ENCODE results near the gene ISG15.
"Not testable (repeated sequence)": the region's sequence is repeated elsewhere in the genome, so short reads cannot be mapped to it uniquely, and the experiment has no call there.

Gene ISG15

DNA sequence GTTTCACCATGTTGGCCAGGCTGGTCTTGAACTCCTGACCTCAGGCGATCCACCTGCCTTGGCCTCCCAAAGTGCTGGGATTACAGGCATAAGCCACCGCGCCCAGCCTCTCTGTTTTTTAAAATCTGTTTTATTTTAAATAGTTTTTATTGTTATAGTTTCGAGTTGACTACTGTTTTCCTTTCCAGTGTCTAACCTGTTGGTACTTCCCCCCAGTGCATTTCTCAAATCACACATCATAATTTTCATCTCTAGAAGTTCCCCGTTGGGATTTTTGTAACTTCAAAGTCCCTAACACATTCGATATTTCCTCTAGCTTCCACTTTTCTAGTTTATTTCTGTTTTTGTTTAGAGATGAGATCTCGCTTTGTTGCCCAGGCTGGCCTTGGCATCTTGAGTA lies 20.9 kb upstream of the ISG15 start:
- H3K27ac ChIP-seq, result no peak overlapping the region
- no peak for DNase-seq (ENCODE audit: low read depth, low spot score)

DNA sequence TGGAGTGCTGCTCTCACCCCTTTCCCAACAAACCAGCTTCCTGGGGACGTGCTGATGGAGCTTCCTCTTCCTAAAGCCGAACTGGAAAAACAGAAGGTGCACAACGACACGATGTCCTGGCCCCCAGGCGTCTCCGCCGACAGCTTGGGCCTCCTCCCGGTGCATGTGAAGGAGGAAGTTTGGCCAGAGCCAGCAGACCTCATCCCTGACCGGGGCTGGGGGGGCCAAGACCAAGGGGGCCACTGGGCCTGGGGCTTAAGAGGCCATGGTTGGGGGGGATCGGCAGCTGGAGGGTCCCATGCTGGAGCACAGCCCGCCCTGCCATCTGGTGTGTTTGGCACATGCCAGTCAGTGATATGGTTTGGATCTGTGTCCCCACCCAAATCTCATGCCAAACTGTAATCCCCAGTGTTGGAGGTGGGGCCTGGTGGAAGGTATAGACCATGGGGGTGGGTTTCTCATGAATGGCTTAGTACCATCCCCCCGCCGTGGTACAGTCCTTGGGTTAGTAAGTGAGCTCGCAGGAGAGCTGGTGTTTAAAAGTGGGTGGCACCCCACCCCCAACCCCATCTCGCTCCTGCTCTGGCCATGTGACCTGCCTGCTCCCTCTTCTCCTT lies 19.8 kb upstream of the ISG15 start:
- DNase-seq (ENCODE audit: low read depth, low spot score), result no peak
- H3K27ac ChIP-seq, result no peak overlapping the region

DNA sequence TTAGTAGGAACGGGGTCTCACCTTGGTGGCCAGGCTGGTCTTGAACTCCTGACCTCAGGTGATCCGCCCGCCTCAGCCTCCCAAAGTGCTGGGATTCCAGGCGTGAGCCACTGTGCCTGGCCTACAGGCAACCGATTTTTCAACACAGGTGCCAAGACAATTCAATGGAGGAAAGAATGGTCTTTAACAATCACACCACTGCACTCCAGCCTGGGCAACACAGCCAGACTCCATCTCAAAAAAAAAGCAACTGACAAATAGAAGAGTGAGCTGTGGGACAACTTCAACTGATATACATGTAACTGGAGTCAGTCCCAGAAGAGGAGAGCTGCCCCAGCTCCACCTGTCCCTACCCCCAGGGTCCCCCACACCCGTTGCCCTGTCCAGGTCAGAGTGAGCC lies 18.8 kb upstream of the ISG15 start:
- DNase-seq (ENCODE audit: low read depth, low spot score); H3K27ac ChIP-seq: not testable (repeated sequence)

DNA sequence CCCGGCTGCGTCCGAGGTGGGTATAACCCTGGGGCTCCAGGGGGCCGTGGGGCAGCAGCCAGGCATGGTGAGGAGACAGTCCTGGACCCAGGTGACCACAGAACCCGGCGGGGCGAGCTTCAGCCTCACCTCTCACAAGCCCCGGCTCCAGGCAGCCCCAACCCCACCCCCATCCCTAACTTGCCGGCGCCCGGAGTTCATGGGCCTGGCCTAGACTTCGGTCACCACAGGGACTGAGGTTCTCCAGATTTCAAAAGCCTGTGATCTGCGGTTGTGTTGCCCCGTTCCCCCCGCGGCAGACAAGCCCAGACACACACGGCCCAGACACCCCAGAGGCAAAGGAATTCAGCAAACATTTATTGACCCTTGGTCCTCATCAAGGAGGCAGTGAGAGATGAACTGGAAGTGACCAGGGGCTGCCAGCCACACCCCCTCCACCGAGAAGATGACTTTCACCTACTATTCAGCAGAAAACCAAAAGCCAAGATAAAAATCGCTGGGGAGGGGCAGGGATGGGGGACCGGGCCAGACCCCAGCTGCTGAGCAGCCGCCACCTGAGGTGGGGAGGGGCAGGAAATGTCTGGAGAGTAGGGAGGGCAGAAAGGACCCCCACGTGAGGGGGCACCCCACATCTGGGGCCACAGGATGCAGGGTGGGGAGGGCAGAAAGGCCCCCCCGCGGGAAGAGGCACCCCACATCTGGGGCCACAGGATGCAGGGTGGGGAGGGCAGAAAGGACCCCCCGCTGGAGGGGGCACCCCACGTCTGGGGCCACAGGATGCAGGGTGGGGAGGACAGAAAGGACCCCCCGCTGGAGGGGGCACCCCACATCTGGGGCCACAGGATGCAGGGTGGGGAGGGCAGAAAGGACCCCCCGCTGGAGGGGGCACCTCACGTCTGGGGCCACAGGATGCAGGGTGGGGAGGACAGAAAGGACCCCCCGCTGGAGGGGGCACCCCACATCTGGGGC lies 17.3 kb upstream of the ISG15 start:
- no peak for DNase-seq (ENCODE audit: low read depth, low spot score)
- H3K27ac ChIP-seq, result no peak overlapping the region

DNA sequence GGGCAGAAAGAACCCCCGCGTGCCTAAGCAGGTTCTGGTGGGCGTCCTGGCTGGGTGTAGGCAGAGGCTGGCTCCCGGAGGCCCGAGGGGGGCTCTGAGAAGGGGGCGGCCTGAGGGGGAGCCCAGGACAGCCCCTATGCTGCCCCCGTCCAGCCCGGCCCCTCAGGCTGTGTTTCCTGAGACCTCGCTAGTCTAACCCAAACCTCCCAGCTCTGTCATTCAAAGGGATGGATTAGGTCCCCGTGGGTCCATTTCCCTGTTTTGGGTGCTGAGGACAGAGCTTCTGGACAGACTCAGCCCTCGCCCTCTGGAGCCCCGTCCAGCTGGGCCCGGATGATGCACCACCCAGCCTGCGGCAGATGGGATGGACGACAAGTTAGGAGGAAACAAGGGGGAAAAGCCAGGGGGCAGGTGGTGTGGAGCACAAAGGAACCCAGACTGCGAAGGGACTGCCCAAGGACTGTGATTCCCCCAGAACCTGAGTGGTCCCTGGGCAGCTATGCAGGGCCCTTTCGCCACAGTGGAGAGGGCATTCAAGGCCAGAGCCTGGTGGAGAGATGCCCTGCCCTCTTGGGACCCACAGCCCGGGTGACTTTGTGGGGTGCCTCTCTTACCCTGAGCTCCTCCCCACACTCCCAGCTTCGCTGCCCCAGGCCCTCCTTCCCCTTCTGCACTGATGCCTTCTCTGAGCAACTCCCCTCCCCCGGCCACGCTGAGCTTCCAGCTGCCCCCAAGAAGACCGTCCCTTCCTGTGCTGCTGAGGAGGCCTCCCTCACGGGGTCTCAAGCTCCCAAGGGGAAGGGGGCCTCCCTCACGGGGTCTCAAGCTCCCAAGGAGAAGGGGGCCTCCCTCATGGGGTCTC lies 16.2 kb upstream of the ISG15 start:
- no peak for DNase-seq (ENCODE audit: low read depth, low spot score)
- no peak overlapping the region for H3K27ac ChIP-seq

DNA sequence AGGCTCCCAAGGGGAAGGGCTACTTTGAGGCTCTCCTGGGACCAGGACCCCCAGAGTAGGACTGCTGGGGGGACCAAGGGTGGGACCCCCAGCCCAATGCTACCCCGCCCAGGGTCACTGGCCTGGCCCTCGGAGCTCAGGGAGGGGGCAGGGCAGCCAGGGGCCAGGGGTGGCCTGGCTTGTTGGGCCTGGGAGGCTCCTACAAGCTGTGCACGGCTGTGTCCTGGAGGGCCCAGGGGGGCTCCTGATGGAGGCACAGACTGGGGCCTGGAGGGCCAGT lies 15.6 kb upstream of the ISG15 start:
- no peak for DNase-seq (ENCODE audit: low read depth, low spot score)
- H3K27ac ChIP-seq, result no peak overlapping the region

DNA sequence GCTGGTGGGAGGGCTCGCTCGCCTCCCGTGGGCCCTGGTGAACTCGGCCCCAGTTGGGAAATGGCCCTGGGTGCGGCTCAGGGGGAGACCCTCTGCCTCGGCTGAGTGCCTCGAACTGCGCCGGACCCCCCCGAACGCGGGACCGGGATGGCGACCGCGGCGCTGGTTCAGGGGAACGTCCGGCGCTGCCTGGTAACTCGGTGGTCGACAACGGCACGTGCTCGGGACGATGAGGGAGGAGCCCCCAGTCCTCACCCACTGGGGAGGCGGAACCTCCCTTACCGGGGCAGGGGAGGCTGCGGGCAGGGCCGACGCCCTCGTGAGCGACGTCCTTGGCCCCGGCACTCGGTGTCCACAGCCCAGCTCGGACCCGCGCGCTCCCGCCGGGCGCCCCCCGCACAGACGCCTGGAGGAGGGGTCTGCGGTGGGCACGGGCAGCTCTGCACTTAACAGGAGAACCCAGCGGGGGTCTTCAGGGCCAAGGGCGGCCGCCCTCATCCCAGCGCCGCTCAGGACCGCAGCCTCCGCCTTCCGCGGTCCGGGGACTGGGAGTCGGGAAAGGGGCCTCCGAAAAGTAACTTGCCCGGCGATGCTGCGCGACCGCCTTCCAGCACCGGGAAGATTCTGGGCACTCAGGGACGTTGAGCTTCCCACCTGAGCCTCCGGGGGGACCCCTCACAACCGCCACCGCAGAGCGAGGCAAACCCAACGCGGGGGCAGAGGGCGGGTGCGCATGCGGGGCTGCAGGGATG lies 15.1 kb upstream of the ISG15 start:
- DNase-seq (ENCODE audit: low read depth, low spot score), result no peak
- no peak overlapping the region for H3K27ac ChIP-seq

DNA sequence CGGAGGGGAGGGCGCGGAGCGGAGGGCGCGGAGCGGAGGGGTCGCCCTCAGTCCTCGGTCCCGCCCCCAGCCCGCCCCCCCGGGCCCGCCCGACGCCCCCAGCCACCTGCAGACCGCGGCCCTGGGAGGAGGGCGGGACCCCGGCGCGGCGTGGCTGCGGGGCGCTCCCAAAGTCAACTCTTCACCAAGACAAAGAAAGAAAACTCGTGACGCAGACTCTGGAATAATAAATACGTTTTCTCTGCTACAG lies 14.6 kb upstream of the ISG15 start:
- DNase-seq (ENCODE audit: low read depth, low spot score), result no peak
- no peak overlapping the region for H3K27ac ChIP-seq

DNA sequence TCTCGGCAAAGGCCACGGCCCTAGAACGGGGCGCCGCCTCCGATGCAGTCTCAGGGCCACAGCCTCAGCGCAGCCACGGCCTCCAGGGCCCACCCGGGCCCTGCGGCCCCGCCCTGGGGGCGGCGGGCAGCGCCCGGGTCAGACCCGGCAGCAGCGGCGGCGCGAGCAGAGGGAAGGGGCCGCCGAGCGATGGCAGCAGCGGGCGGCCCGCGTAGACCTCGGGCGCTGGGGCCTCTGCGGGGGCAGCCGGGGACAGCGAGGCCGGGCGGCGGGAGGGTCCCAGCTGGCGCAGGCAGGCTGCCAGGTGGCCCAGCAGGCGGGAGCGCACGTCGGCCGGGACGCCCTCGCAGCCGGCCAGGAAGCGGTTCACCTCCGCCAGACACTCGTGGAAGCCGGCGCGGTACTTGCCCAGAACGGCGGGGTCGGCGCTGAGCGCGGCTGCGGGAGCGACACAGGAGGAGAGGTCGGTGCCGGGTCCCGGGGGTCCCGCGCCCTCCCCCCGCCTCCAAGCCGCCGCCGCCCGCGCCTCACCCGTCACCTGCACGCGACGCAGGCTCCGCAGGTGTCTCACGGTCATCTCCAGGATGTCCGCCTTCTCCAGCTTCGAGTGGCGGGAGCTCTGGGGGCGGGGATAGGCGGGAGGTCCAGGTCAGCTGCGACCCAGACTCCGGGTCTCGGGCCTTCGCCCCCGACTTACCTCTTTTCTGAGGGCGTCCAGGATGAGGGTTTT lies 14.1 kb upstream of the ISG15 start:
- DNase-seq (ENCODE audit: low read depth, low spot score), result no peak
- H3K27ac ChIP-seq, result peak overlapping the region; percentile 79

DNA sequence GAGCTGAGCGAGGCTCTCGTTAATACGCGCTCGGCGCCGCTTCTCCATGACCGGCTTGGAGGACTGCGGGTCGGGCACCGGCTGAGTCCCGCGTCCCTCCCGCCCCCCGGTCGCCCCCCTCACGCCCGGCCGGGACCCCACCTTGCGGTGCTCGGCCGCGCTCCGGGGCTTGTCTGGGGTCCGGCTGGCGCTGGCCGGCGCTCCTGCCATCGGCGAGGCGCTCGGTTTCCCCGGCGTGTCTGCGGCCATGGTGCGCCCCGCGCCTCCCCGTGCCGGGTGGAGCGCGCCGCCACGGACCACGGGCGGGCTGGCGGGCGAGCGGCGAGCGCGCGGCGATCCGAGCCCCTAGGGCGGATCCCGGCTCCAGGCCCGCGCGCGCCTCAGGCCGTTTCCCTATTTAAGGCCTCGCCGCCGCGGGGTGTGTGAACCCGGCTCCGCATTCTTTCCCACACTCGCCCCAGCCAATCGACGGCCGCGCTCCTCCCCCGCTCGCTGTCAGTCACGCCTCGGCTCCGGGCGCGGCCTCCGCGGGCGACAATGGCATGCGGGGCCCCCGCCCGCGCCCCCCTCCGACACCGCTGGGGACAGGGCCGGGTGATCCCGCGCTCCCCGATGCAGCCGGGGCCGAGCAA lies 13.5 kb upstream of the ISG15 start, which contains the start of gene HES4:
Gene HES4 (minus strand): TSS at position 373 of the 632 bp plus-strand sequence. CDS start 124 bp downstream, at position 249.
- H3K27ac ChIP-seq, result peak within 1 kb of the TSS; percentile 79
- peak; percentile 64 for DNase-seq (ENCODE audit: low read depth, low spot score)

DNA sequence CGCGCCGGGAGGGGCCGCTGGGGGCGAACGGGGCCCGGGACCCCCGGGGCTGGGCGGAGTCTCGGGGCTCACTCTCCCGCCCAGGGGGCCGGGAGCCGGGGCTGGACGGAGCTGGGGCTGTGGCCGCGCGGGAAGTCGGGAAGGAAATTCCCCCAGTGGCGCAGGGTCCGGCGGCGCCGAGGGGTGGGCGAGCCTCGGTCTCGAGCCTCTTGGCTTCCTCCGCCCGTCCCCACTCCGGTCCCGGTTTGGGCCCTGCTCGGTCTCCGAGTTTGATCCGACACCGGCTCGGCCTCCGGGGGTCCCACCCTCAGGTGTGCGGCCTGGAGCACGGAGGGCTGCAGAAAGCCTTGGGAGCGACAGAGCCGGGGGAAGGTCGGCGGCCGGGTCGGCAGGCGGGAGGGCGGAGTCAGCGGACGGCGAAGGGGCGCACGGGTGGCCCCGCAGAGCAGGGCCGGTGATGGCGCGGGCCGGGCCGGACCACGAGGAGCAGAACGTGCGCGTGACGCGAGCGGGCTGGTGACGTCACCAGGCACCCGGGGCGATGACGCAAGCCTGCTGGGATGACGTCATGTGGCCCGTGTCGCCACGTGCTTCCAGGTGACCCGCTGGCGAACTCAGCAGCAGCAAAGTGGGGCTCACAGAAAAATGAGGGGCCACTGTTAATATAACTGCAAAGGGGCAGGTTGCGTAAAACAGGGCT lies 12.8 kb upstream of the ISG15 start:
- peak overlapping the region; percentile 79 for H3K27ac ChIP-seq
- DNase-seq (ENCODE audit: low read depth, low spot score), result no peak

DNA sequence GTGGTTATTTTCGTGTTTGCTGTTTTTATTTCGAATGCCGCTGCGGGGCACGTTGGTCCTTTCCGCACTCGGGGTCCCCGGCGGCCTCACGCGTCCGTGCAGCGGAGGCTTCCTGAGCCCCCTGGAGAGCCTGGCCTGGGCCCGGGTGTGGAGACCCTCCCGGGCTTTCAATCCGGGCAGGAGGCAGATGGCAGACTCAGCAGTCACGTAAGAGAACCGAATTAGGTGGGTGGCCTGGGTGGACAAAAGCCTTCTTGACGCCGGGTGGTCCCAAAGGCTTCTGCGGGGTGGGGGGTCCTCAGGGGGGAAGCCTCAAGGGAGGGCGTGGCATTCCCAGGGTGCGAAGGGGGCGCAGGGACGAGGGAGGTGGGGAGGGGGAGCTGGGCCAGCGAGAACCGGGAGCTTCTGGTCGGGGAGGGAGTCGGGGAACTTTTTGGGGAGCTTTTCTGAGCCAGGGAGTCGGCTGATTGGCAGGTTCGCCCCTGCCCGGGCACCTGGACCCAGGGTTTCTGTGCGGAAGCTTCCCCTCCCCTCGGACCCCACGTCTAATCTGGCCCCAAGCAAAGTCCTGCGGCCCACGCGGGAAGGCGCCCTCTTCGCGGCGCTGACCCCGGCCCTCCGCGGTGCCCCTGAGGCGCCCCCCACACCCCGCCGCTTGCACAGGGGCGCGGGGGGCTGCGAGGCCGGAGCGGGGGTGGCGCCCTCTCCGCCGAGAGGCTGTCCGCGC lies 12.1 kb upstream of the ISG15 start:
- DNase-seq (ENCODE audit: low read depth, low spot score), result no peak
- H3K27ac ChIP-seq, result peak overlapping the region; percentile 79

DNA sequence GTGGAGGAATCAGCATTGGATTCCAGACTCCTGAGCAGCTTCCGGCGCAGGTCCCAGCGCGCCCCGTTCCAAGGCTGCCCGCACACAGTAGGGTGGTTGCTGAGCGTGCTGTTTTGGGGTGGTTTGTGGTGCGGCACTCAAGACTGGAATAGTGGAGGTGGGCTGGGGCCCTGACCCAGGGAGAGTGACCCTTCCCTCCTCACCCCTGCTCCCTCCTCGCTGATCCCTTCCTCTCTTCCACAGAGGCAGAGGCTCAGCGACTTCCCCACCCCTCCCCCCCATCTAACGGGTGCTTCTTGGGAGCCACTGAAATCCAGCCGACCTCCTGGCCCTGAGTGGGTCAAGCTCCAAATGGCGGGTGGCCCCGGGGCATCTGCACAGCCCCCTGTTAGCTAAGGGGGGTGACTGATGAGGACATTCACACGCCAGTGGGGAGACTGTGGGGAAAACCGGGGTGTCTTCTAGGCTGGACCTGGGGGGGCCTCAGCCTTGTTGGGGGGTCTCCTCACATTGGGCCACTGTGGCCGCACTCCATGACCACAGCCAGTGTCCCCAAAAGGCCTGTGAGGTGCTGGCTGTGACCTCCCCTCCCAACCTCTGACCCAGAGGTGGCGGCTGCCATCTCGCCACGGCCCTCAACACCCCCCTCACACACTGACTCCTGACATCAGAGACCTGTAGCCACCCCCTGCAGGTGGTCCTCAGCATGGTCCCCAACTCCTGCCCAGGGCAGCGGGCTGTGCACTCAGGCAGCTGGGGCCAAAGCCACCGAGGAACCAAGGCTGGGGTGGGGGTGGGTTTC lies 9.5 kb upstream of the ISG15 start:
- DNase-seq (ENCODE audit: low read depth, low spot score), result no peak
- no peak overlapping the region for H3K27ac ChIP-seq

DNA sequence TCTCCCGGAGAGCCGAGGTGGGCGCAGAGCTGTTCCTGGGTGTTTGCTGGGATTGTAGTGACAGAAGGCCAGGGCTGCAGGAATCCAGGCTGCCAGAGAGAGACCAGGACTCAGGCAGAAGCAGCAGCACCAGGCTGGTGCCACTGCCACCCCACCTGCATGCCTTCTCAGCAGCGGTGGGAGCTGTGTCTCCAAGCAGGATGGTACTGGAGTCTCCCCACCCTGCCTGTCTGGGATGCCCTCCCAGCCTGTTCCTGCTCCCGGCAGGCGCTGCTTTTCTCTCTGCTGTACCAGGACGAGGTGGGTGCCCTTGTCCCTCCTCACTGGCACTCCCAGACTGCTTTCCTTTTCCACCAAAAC lies 8.9 kb upstream of the ISG15 start:
- H3K27ac ChIP-seq, result no peak overlapping the region

DNA sequence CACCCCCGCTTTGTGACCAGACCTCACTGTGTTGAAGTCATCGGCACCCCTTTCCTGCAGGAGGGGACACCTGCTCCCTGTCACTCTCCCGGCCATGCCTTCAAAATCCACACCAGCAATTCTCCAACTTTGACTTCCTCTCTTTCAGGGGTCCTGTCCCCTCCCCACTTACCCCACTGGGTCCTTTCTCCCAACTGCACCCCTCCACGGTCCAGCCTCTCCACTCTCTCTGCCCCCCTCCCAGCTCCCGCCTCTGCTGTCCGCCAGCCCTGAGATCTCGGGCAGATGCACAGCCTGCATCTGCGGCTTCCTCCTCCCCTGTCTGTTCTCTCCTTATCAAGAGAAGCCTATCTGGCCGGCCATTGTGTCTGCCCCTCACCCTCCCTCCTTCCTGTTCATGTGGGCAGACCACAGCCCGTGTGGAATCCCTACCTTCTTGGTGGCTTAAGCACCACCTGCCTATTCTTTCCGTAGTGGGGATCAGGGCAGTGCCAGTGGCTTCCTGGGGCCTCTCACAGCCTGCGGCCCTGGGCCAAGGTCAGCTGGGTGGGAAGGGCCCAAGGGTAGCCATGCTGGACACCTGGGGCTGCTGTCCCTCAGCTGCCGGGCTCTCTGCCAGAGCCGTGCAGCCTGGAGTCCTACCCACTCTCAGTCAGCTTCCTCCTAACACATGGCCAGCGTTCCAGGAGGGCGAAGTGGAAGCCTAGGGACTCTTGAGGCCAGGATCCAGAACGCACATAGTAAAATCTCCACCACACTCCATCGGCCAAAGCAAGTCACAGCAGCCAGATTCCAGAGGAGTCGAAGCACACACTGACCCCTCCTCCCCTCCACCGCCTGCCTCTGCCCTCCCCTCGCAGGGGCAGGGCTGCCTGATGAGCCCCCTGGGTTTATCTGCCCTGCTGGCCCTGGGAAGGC lies 8.3 kb upstream of the ISG15 start:
- no peak for DNase-seq (ENCODE audit: low read depth, low spot score)
- no peak overlapping the region for H3K27ac ChIP-seq

More for the DNA sequence above, 8.9 kb upstream of the ISG15 start:
- no peak for DNase-seq (ENCODE audit: low read depth, low spot score)

DNA sequence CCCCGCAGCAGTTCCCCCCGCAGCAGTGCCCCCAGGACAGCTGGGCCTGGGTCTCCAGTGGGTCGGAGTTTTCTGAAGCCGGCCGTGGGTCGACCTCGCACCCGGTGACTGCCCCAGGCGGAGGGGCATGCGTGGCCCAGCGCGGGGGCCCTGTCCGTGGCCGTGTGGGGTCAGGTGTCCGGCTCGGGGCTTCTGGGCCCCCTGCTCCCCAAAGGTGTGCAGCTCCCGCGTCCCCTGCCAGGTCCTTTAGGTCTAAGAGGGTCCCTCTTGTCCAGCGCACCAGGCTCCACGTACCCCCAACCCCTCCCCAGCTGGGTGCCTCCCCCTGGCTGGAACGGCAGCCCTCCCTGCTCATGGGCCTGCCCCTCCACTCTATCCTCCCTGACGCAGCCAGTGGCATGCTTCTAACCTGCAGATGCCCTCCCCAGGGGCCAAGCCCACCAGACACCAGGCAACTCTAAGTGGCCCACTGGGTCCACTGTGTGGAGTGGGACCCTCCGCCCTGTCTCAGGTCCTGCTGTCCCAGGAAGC lies 7.5 kb upstream of the ISG15 start:
- no peak overlapping the region for H3K27ac ChIP-seq

More for the DNA sequence above, 7.5 kb upstream of the ISG15 start:
- no peak for DNase-seq (ENCODE audit: low read depth, low spot score)
